ENCODE data around the gene TRMT1. TPM values are rescaled to one million over a fixed set of nuclear protein-coding genes. Genes with fewer than 3 reads are reported as not detected.

TRMT1 gene
- total RNA-seq, 1 experiment from 2014 or later, result 59.0 TPM

GRCh38 chr19:13072188-13072908 lies 44.2 kb downstream of the TRMT1 start:
- H3K4me3 ChIP-seq, result no peak overlapping the region
- H3K9me3 ChIP-seq (replicated peaks), result no peaks in the 10 kb centered on the region
- no peak for DNase-seq
- H3K4me1 ChIP-seq, result peaks cover 33% of the 10 kb centered on the region
- peaks cover 12% of the 10 kb centered on the region; the same call in 1 of the 2 replicates for H3K36me3 ChIP-seq
- H3K27me3 ChIP-seq, result no peaks in the 10 kb centered on the region
- no peak overlapping the region for H3K27ac ChIP-seq

- H3K27ac ChIP-seq, result no peak overlapping the region
- peaks cover 26% of the 10 kb centered on the region for H3K4me1 ChIP-seq
- DNase-seq, result no peak
- H3K4me3 ChIP-seq, result no peak overlapping the region
- H3K9me3 ChIP-seq (replicated peaks), result no peaks in the 10 kb centered on the region
- H3K36me3 ChIP-seq, result peaks cover 12% of the 10 kb centered on the region; the same call in 1 of the 2 replicates
- no peaks in the 10 kb centered on the region for H3K27me3 ChIP-seq
These were observed 44.9 kb downstream of the TRMT1 start for GRCh38 chr19:13071444-13072187.

GRCh38 chr19:13070425-13071140 lies 46.0 kb downstream of the TRMT1 start:
- no peak overlapping the region for H3K4me3 ChIP-seq
- no peaks in the 10 kb centered on the region for H3K9me3 ChIP-seq (replicated peaks)
- DNase-seq, result no peak
- peaks cover 18% of the 10 kb centered on the region for H3K4me1 ChIP-seq
- peaks cover 6% of the 10 kb centered on the region; the same call in 1 of the 2 replicates for H3K36me3 ChIP-seq
- no peak overlapping the region for H3K27ac ChIP-seq
- H3K27me3 ChIP-seq, result no peaks in the 10 kb centered on the region

- Histone ChIP-seq H3K4me3 (no peak overlapping the region), H3K27ac (no peak overlapping the region; the same call in 1 of the 2 replicates), H3K4me1 (peaks cover 18% of the 10 kb centered on the region)
These were observed 46.9 kb downstream of the TRMT1 start for GRCh38 chr19:13069415-13070359.

GRCh38 chr19:13068085-13068846 lies 48.3 kb downstream of the TRMT1 start:
- Histone ChIP-seq H3K27me3 (no peaks in the 10 kb centered on the region), H3K36me3 (no peaks in the 10 kb centered on the region), H3K4me3 (no peak overlapping the region), H3K4me1 (peaks cover 28% of the 10 kb centered on the region), H3K27ac (no peak overlapping the region), H3K9me3 (replicated peaks) (no peaks in the 10 kb centered on the region)
- no peak for DNase-seq

More at GRCh38 chr19:13069415-13070359, 46.9 kb downstream of the TRMT1 start:
- DNase-seq, result peak; percentile 60 to 69
- Histone ChIP-seq H3K9me3 (replicated peaks) (no peaks in the 10 kb centered on the region), H3K36me3 (peaks cover 3% of the 10 kb centered on the region; the same call in 1 of the 2 replicates), H3K27me3 (no peaks in the 10 kb centered on the region)

GRCh38 chr19:13066933-13067807 lies 49.4 kb downstream of the TRMT1 start:
- H3K27me3 ChIP-seq, result no peaks in the 10 kb centered on the region
- no peak for DNase-seq
- no peaks in the 10 kb centered on the region for H3K36me3 ChIP-seq
- peaks cover 36% of the 10 kb centered on the region for H3K4me1 ChIP-seq
- H3K4me3 ChIP-seq, result no peak overlapping the region
- H3K27ac ChIP-seq, result no peak overlapping the region
- no peaks in the 10 kb centered on the region for H3K9me3 ChIP-seq (replicated peaks)

GRCh38 chr19:13066226-13066625 lies 50.3 kb downstream of the TRMT1 start:
- Histone ChIP-seq H3K4me3 (no peak overlapping the region), H3K27ac (no peak overlapping the region), H3K4me1 (peaks cover 43% of the 10 kb centered on the region), H3K27me3 (no peaks in the 10 kb centered on the region), H3K9me3 (replicated peaks) (no peaks in the 10 kb centered on the region), H3K36me3 (no peaks in the 10 kb centered on the region)
- no peak for DNase-seq

GRCh38 chr19:13064092-13064489 lies 52.4 kb downstream of the TRMT1 start:
- peaks cover 45% of the 10 kb centered on the region for H3K4me1 ChIP-seq

GRCh38 chr19:13063461-13064091 lies 53.0 kb downstream of the TRMT1 start:
- DNase-seq, result no peak
- peaks cover 45% of the 10 kb centered on the region for H3K4me1 ChIP-seq
- H3K27ac ChIP-seq, result peak overlapping the region; percentile 4; the same call in 1 of the 2 replicates

More at GRCh38 chr19:13064092-13064489, 52.4 kb downstream of the TRMT1 start:
- Histone ChIP-seq H3K36me3 (no peaks in the 10 kb centered on the region), H3K27ac (no peak overlapping the region; the same call in 1 of the 2 replicates), H3K9me3 (replicated peaks) (no peaks in the 10 kb centered on the region), H3K27me3 (no peaks in the 10 kb centered on the region), H3K4me3 (no peak overlapping the region)
- DNase-seq, result no peak

GRCh38 chr19:13062317-13062716 lies 54.2 kb downstream of the TRMT1 start:
- no peak overlapping the region for H3K4me3 ChIP-seq
- no peaks in the 10 kb centered on the region for H3K27me3 ChIP-seq
- no peaks in the 10 kb centered on the region for H3K36me3 ChIP-seq
- H3K27ac ChIP-seq, result no peak overlapping the region
- H3K4me1 ChIP-seq, result peaks cover 57% of the 10 kb centered on the region
- no peak for DNase-seq
- no peaks in the 10 kb centered on the region for H3K9me3 ChIP-seq (replicated peaks)

More at GRCh38 chr19:13063461-13064091, 53.0 kb downstream of the TRMT1 start:
- Histone ChIP-seq H3K4me3 (no peak overlapping the region), H3K36me3 (no peaks in the 10 kb centered on the region), H3K27me3 (no peaks in the 10 kb centered on the region), H3K9me3 (replicated peaks) (no peaks in the 10 kb centered on the region)

- H3K36me3 ChIP-seq, result no peaks in the 10 kb centered on the region
- H3K4me3 ChIP-seq, result peak overlapping the region; percentile 54
- no peaks in the 10 kb centered on the region for H3K9me3 ChIP-seq (replicated peaks)
- H3K27me3 ChIP-seq, result no peaks in the 10 kb centered on the region
- peak overlapping the region; percentile 99 for H3K27ac ChIP-seq
- peak; percentile 91 to 97 for DNase-seq
- H3K4me1 ChIP-seq, result peaks cover 68% of the 10 kb centered on the region
These were observed 55.3 kb downstream of the TRMT1 start for GRCh38 chr19:13060964-13061927.

Measured in SJCRH30 (cell line).